ENCODE results near the gene ZNF879. TPM values are rescaled to one million over a fixed set of nuclear protein-coding genes. Genes with fewer than 3 reads are reported as not detected.

The ZNF879 gene
- total and polyA plus RNA-seq, 2 donors (not counting 1 experiment from before 2014, with no cell fraction given): 1.5 to 7.1 TPM

DNA sequence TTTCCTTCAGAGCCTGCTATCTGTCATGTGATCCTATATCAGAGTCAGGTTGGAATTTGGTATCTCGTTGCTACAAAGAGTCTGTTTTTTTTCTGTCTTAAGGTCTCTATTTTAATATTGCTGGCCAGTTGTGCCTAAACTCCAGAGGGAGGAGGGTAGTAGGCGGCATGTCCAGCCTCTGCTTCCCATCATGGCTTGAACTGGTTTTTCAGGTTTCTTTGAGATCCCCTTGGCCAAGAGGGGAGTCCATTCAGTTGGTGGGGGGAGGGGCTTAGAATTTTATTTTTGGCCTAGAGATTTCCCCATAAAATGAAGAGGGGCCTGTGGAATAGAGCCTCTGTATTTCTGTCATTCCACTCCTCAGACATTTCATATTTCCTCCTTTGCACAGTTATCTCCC lies 21.2 kb downstream of the ZNF879 start:
- Histone ChIP-seq H3K27me3 (ENCODE audit: control insufficient read depth, insufficient read depth, low read length) (no peaks in the 10 kb centered on the region), H2AFZ (ENCODE audit: low read length) (no peak overlapping the region), H4K20me1 (ENCODE audit: control insufficient read depth, extremely low read depth, insufficient read depth, low read length) (no peaks in the 10 kb centered on the region), H3K4me3 (replicated peaks in 1 of 4; ENCODE audit: control extremely low read depth in 1 of 4, insufficient read depth in 1 of 4, low read depth in 3 of 4, low read length in 4 of 4) (no peak overlapping the region), H3K9ac (ENCODE audit: insufficient read depth, low read length) (no peak overlapping the region), H3K4me2 (ENCODE audit: extremely low read depth, insufficient read depth, low read length) (no peak overlapping the region), H3K27ac (ENCODE audit: insufficient read depth, low read length) (no peak overlapping the region), H3K79me2 (ENCODE audit: control insufficient read depth, insufficient read depth, low read length) (no peaks in the 10 kb centered on the region), H3K9me3 (ENCODE audit: control insufficient read depth, insufficient read depth, low read depth, low read length) (no peaks in the 10 kb centered on the region), H3K4me1 (ENCODE audit: control insufficient read depth, extremely low read depth, insufficient read depth, low read length) (no peaks in the 10 kb centered on the region), H3K36me3 (ENCODE audit: control insufficient read depth, insufficient read depth, low read length) (no peaks in the 10 kb centered on the region)
- no peak for DNase-seq (ENCODE audit: low read depth in 2 of 2)
- TF ChIP-seq EZH2 (IDR thresholded peaks at IDR 0.05; ENCODE audit: low read length, missing control alignments): no peak
- TF ChIP-seq, protein P1, sequence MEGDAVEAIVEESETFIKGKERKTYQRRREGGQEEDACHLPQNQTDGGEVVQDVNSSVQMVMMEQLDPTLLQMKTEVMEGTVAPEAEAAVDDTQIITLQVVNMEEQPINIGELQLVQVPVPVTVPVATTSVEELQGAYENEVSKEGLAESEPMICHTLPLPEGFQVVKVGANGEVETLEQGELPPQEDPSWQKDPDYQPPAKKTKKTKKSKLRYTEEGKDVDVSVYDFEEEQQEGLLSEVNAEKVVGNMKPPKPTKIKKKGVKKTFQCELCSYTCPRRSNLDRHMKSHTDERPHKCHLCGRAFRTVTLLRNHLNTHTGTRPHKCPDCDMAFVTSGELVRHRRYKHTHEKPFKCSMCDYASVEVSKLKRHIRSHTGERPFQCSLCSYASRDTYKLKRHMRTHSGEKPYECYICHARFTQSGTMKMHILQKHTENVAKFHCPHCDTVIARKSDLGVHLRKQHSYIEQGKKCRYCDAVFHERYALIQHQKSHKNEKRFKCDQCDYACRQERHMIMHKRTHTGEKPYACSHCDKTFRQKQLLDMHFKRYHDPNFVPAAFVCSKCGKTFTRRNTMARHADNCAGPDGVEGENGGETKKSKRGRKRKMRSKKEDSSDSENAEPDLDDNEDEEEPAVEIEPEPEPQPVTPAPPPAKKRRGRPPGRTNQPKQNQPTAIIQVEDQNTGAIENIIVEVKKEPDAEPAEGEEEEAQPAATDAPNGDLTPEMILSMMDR (conservative IDR thresholded peaks at IDR 0.05 in 1 of 2, IDR thresholded peaks at IDR 0.05 in 1 of 2; ENCODE audit: low read depth in 1 of 2, low read length in 2 of 2): no peak

DNA sequence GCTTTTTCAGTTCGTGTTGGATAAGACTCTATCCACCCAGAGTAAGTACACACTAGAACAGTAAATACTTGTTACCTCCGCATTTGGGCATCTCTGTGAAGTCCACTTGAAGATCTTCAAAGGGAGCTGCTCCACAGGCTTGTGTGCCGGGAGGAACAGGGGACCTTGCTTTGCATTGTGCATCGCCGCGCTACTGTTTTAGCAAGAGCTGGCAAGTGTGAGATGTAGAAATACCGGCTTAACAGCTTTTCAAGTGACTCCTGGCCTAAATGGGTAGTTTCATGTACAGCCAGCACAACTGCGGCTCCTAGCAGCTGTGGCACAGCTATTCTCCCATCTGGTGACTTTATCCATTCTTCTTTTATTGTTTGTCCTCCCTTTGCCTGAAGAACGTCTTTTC lies 28.2 kb downstream of the ZNF879 start:
- Histone ChIP-seq H3K36me3 (ENCODE audit: control insufficient read depth, insufficient read depth, low read length) (no peaks in the 10 kb centered on the region), H4K20me1 (ENCODE audit: control insufficient read depth, extremely low read depth, insufficient read depth, low read length) (no peaks in the 10 kb centered on the region), H3K9me3 (ENCODE audit: control insufficient read depth, insufficient read depth, low read depth, low read length) (no peaks in the 10 kb centered on the region), H3K4me2 (ENCODE audit: extremely low read depth, insufficient read depth, low read length) (no peak overlapping the region), H3K79me2 (ENCODE audit: control insufficient read depth, insufficient read depth, low read length) (no peaks in the 10 kb centered on the region), H3K9ac (ENCODE audit: insufficient read depth, low read length) (no peak overlapping the region), H3K27me3 (ENCODE audit: control insufficient read depth, insufficient read depth, low read length) (no peaks in the 10 kb centered on the region), H3K4me1 (ENCODE audit: control insufficient read depth, extremely low read depth, insufficient read depth, low read length) (no peaks in the 10 kb centered on the region), H3K4me3 (replicated peaks in 1 of 4; ENCODE audit: control extremely low read depth in 1 of 4, insufficient read depth in 1 of 4, low read depth in 3 of 4, low read length in 4 of 4) (no peak overlapping the region), H3K27ac (ENCODE audit: insufficient read depth, low read length) (no peak overlapping the region), H2AFZ (ENCODE audit: low read length) (no peak overlapping the region)
- DNase-seq (ENCODE audit: low read depth in 2 of 2): no peak
- TF ChIP-seq EZH2 (IDR thresholded peaks at IDR 0.05; ENCODE audit: low read length, missing control alignments): no peak
- TF ChIP-seq, protein P1 (conservative IDR thresholded peaks at IDR 0.05 in 1 of 2, IDR thresholded peaks at IDR 0.05 in 1 of 2; ENCODE audit: low read depth in 1 of 2, low read length in 2 of 2): no peak

DNA sequence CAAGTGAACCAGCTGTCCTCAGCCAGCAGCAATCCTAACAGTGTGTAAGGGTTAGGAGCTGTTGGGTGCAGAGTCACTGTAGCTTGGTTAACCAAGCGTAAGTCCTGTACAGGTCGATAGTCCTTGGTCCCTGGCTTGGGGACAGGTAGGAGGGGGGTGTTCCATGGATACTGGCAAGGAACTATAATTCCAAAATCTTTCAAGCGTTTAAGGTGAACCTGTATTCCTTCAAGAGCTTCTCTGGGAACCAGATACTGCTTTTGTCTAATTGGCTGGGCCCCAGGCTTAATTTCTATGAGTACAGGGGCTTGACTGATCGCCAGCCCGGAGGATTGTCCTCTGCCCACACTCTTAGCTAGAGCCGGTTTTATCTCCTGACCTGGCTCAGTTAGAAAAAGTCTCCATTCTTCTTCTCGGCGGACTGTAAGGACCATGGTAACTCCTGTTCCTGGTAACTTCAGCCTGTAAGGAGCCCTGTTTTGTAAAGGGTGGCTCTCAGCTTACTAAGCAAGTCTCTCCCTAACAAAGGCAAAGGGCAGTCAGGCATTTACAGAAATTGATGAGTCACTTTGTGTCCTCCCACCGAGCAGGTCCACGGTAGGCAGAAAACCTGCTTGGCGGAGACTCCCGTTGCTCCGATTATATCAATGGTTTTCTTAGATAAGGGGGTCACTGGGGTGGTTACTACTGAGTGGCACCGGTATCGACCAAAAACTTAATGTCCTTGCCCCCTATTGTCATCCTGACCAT lies 30.6 kb downstream of the ZNF879 start:
- DNase-seq (ENCODE audit: low read depth in 2 of 2): no peak
- Histone ChIP-seq H3K27ac (ENCODE audit: insufficient read depth, low read length) (no peak overlapping the region), H3K4me1 (ENCODE audit: control insufficient read depth, extremely low read depth, insufficient read depth, low read length) (no peaks in the 10 kb centered on the region), H3K4me3 (replicated peaks in 1 of 4; ENCODE audit: control extremely low read depth in 1 of 4, insufficient read depth in 1 of 4, low read depth in 3 of 4, low read length in 4 of 4) (no peak overlapping the region), H4K20me1 (ENCODE audit: control insufficient read depth, extremely low read depth, insufficient read depth, low read length) (no peaks in the 10 kb centered on the region), H3K36me3 (ENCODE audit: control insufficient read depth, insufficient read depth, low read length) (no peaks in the 10 kb centered on the region), H3K79me2 (ENCODE audit: control insufficient read depth, insufficient read depth, low read length) (no peaks in the 10 kb centered on the region), H3K27me3 (ENCODE audit: control insufficient read depth, insufficient read depth, low read length) (no peaks in the 10 kb centered on the region), H3K9me3 (ENCODE audit: control insufficient read depth, insufficient read depth, low read depth, low read length) (no peaks in the 10 kb centered on the region), H3K9ac (ENCODE audit: insufficient read depth, low read length) (no peak overlapping the region), H3K4me2 (ENCODE audit: extremely low read depth, insufficient read depth, low read length) (no peak overlapping the region), H2AFZ (ENCODE audit: low read length) (no peak overlapping the region)
- TF ChIP-seq EZH2 (IDR thresholded peaks at IDR 0.05; ENCODE audit: low read length, missing control alignments): no peak
- TF ChIP-seq, protein P1 (conservative IDR thresholded peaks at IDR 0.05 in 1 of 2, IDR thresholded peaks at IDR 0.05 in 1 of 2; ENCODE audit: low read depth in 1 of 2, low read length in 2 of 2): no peak
